HepG2 (cell line): ENCODE results near the gene MRPL10. TPM values are rescaled to one million over a fixed set of nuclear protein-coding genes. Genes with fewer than 3 reads are reported as not detected.

Source experiments
- FOXK1 ChIP-seq: sonication (generic); formaldehyde crosslinking; IDR thresholded peaks from 2 replicates; pipeline ENCODE4 v1.4.0; 2020; ENCODE audit warnings: low read depth, missing genetic modification reagents, borderline replicate concordance
- FOXK2 ChIP-seq: fragments of 450-650 bp; IDR thresholded peaks from 2 replicates; pipeline ENCODE4 v1.6.1; 2016
- GATA4 ChIP-seq: sonication (generic); IDR thresholded peaks from 2 replicates; pipeline ENCODE4 v1.6.1; 2016; ENCODE audit warnings: antibody characterized with exemption, low read depth, borderline replicate concordance
- NFIB ChIP-seq: sonication (generic); formaldehyde crosslinking; IDR thresholded peaks from 2 replicates; pipeline ENCODE4 v1.9.0; 2021; ENCODE audit warnings: missing genetic modification reagents, mild to moderate bottlenecking, borderline replicate concordance
- NFYB ChIP-seq: sonication (generic); formaldehyde crosslinking; IDR thresholded peaks from 2 replicates; pipeline ENCODE4 v1.4.0; 2020; ENCODE audit warnings: missing genetic modification reagents
- RAD21 ChIP-seq: fragments of 450-650 bp; formaldehyde crosslinking; IDR thresholded peaks from 2 replicates; pipeline ENCODE4 v1.5.0; 2020; ENCODE audit warnings: mild to moderate bottlenecking
- RORA ChIP-seq: sonication (generic); formaldehyde crosslinking; IDR thresholded peaks from 2 replicates; pipeline ENCODE4 v1.5.0; 2020; ENCODE audit warnings: mild to moderate bottlenecking, missing genetic modification reagents, moderate library complexity
- SP5 ChIP-seq: IDR thresholded peaks from 2 replicates; pipeline ENCODE4 v1.6.1; 2016; ENCODE audit warnings: low read depth, borderline replicate concordance
- U2AF1 ChIP-seq: fragments of 200-400 bp; formaldehyde crosslinking; optimal IDR thresholded peaks from 2 replicates; pipeline ENCODE3; 2017; ENCODE audit warnings: mild to moderate bottlenecking, low read depth, low read length
- ZEB1 ChIP-seq: IDR thresholded peaks from 2 replicates; pipeline ENCODE4 v1.6.1; 2012; ENCODE audit warnings: mild to moderate bottlenecking, low read depth, inconsistent platforms; ENCODE audit not compliant: insufficient replicate concordance
- ZFY ChIP-seq: sonication (generic); formaldehyde crosslinking; IDR thresholded peaks from 2 replicates; pipeline ENCODE4 v1.4.0; 2020; ENCODE audit warnings: missing genetic modification reagents
- ZKSCAN8 ChIP-seq: IDR thresholded peaks from 2 replicates; pipeline ENCODE4 v1.6.1; 2016; ENCODE audit warnings: borderline replicate concordance, missing genetic modification reagents, missing compliant biosample characterization
- ZNF264 ChIP-seq: sonication (generic); formaldehyde crosslinking; IDR thresholded peaks from 2 replicates; pipeline ENCODE4 v1.4.0; 2020; ENCODE audit warnings: missing genetic modification reagents
- ZNF274 ChIP-seq: sonication (generic); formaldehyde crosslinking; IDR thresholded peaks from 2 replicates; pipeline ENCODE4 v1.5.1; 2020; ENCODE audit warnings: mild to moderate bottlenecking, missing genetic modification reagents
- ZNF510 ChIP-seq: sonication (generic); formaldehyde crosslinking; IDR thresholded peaks from 2 replicates; pipeline ENCODE4 v1.4.0; 2020; ENCODE audit warnings: low read depth, mild to moderate bottlenecking, missing genetic modification reagents
- ZNF530 ChIP-seq: sonication (generic); formaldehyde crosslinking; IDR thresholded peaks from 2 replicates; pipeline ENCODE4 v1.5.0; 2020; ENCODE audit warnings: low read depth, mild to moderate bottlenecking, missing genetic modification reagents
- ZNF567 ChIP-seq: sonication (generic); formaldehyde crosslinking; IDR thresholded peaks from 2 replicates; pipeline ENCODE4 v1.8.1; 2023; ENCODE audit warnings: mild to moderate bottlenecking, missing genetic modification reagents, borderline replicate concordance
- ZNF674 ChIP-seq: sonication (generic); formaldehyde crosslinking; IDR thresholded peaks from 2 replicates; pipeline ENCODE4 v1.5.0; 2020; ENCODE audit warnings: low read depth, mild to moderate bottlenecking, missing genetic modification reagents
- ZNF772 ChIP-seq: sonication (generic); formaldehyde crosslinking; IDR thresholded peaks from 2 replicates; pipeline ENCODE4 v1.5.0; 2020; ENCODE audit warnings: mild to moderate bottlenecking, missing genetic modification reagents
- polyA plus RNA-seq, 8 experiments: library from polyadenylated mRNA; depleted of rRNA in 3 of 8; stranded (reverse) in 7 of 8; unstranded in 1 of 8; fragments of >200 nt; fragmentation: Illumina TruSeq in 4 of 8; extraction: Trizol in 4 of 8; gene quantifications; 2 replicates each; pipeline versions ENCODE4 v1.2.1 to v1.2.3, GENCODE V29; 2011 to 2016; ENCODE audit warnings: low read depth in 4 of 8, missing spikeins in 1 of 8, mixed read lengths in 1 of 8; ENCODE audit not compliant: insufficient read depth in 1 of 8
- total RNA-seq, 5 experiments: library from RNA; depleted of rRNA; stranded (reverse); fragments of >200 nt; fragmentation: Illumina TruSeq; extraction: Trizol; gene quantifications; 2 replicates each; pipeline ENCODE4 v1.2.3, GENCODE V29; 2016; ENCODE audit warnings: low read depth in 1 of 5
- TF ChIP-seq, protein P1 (sequence below): sonication (generic); formaldehyde crosslinking; IDR thresholded peaks from 2 replicates; pipeline ENCODE4 v1.4.0; 2020; ENCODE audit warnings: mild to moderate bottlenecking, missing genetic modification reagents
- TF ChIP-seq, protein P2 (sequence below): sonication (generic); formaldehyde crosslinking; conservative IDR thresholded peaks from 2 replicates; pipeline ENCODE4 v1.4.0; 2020; ENCODE audit warnings: mild to moderate bottlenecking, missing genetic modification reagents, moderate library complexity
- TF ChIP-seq, protein P3 (sequence below): sonication (generic); formaldehyde crosslinking; IDR thresholded peaks from 2 replicates; pipeline ENCODE4 v1.5.0; 2020; ENCODE audit warnings: missing genetic modification reagents, mild to moderate bottlenecking, borderline replicate concordance
- TF ChIP-seq, protein P4 (sequence below): sonication (generic); formaldehyde crosslinking; IDR thresholded peaks from 2 replicates; pipeline ENCODE4 v1.4.0; 2020; ENCODE audit warnings: mild to moderate bottlenecking, missing genetic modification reagents

MRPL10 gene
- total and polyA plus RNA-seq, 2 of the 13 experiments (the other 11 are each of a cell fraction or from before 2014, with no cell fraction given), result 56.7 to 149 TPM

DNA sequence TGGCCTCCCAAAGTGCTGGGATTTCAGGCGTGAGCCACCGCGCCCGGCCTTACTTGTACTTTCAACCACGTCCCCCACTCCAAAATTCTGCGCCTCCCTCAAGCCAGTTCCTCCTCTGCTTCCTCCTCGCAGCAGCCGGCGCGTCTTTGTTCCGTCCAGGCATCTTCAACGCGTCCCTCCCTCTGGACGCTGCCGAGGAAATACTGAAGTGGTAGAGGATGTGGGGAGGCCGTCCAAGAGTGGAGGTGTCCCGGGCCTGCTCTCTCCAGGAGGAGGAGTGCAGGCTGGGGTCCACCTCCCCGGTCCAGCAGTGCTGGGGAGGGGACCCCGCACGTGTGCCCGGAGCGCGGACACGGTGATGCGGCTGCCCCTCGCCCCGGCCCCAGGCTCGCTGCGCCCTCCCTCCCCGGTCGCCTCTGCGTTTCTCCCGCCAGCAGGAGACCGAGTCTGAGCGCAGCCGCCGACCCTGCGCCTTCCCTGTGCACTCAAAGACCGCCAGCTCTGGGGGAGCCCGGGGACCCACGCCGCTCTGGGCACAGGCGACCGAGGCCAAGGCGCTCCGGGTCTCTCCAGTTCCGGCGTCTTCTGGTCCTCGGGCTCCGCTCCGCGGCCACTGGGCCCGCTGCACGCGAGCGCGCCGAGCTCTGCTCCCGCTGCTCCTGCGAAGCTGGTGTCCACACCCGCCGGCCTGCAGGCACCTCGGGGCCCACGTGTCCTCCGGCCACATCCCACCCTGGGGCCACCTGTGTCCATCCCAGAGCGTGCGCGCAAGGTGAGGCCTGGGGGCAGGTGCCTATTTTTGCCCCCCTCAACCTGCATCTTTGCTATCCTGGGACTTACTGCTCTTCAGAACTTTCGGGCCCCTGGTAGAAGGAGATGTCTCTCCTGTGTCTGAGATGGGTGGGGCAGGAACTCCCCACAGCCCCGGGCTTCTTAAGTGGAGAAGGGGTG is 41.5 kb downstream of the MRPL10 start (continued):
- TF ChIP-seq RORA (no peak), SP5 (no peak), U2AF1 (no peak), FOXK1 (no peak), RAD21 (CRISPR knock-in tag) (peak; percentile 72), GATA4 (no peak), FOXK2 (no peak), ZNF530 (CRISPR knock-in tag) (no peak), NFYB (CRISPR knock-in tag) (no peak), ZEB1 (no peak), ZNF510 (CRISPR knock-in tag) (no peak), ZNF772 (CRISPR knock-in tag) (no peak), ZFY (peak; percentile 46; the same call in 1 of the 2 replicates), ZKSCAN8 (no peak), ZNF274 (0 out of 2 replicates have a peak, but pooled peaks have one; percentile 33), ZNF567 (no peak), NFIB (CRISPR knock-in tag) (0 out of 2 replicates have a peak, but pooled peaks have one; percentile 26), ZNF264 (CRISPR knock-in tag) (no peak), ZNF674 (no peak)
- TF ChIP-seq, protein P1, sequence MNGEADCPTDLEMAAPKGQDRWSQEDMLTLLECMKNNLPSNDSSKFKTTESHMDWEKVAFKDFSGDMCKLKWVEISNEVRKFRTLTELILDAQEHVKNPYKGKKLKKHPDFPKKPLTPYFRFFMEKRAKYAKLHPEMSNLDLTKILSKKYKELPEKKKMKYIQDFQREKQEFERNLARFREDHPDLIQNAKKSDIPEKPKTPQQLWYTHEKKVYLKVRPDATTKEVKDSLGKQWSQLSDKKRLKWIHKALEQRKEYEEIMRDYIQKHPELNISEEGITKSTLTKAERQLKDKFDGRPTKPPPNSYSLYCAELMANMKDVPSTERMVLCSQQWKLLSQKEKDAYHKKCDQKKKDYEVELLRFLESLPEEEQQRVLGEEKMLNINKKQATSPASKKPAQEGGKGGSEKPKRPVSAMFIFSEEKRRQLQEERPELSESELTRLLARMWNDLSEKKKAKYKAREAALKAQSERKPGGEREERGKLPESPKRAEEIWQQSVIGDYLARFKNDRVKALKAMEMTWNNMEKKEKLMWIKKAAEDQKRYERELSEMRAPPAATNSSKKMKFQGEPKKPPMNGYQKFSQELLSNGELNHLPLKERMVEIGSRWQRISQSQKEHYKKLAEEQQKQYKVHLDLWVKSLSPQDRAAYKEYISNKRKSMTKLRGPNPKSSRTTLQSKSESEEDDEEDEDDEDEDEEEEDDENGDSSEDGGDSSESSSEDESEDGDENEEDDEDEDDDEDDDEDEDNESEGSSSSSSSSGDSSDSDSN, result peak; percentile 92
- TF ChIP-seq, protein P2, sequence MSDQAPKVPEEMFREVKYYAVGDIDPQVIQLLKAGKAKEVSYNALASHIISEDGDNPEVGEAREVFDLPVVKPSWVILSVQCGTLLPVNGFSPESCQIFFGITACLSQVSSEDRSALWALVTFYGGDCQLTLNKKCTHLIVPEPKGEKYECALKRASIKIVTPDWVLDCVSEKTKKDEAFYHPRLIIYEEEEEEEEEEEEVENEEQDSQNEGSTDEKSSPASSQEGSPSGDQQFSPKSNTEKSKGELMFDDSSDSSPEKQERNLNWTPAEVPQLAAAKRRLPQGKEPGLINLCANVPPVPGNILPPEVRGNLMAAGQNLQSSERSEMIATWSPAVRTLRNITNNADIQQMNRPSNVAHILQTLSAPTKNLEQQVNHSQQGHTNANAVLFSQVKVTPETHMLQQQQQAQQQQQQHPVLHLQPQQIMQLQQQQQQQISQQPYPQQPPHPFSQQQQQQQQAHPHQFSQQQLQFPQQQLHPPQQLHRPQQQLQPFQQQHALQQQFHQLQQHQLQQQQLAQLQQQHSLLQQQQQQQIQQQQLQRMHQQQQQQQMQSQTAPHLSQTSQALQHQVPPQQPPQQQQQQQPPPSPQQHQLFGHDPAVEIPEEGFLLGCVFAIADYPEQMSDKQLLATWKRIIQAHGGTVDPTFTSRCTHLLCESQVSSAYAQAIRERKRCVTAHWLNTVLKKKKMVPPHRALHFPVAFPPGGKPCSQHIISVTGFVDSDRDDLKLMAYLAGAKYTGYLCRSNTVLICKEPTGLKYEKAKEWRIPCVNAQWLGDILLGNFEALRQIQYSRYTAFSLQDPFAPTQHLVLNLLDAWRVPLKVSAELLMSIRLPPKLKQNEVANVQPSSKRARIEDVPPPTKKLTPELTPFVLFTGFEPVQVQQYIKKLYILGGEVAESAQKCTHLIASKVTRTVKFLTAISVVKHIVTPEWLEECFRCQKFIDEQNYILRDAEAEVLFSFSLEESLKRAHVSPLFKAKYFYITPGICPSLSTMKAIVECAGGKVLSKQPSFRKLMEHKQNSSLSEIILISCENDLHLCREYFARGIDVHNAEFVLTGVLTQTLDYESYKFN (CRISPR knock-in tag), result no peak
- TF ChIP-seq, protein P3, sequence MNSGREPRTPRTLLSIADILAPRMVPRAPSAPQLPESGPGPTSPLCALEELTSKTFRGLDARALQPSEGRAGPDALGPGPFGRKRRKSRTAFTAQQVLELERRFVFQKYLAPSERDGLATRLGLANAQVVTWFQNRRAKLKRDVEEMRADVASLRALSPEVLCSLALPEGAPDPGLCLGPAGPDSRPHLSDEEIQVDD, result no peak; the same call in 1 of the 2 replicates
- TF ChIP-seq, protein P4, sequence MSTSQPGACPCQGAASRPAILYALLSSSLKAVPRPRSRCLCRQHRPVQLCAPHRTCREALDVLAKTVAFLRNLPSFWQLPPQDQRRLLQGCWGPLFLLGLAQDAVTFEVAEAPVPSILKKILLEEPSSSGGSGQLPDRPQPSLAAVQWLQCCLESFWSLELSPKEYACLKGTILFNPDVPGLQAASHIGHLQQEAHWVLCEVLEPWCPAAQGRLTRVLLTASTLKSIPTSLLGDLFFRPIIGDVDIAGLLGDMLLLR (CRISPR knock-in tag), result 0 out of 2 replicates have a peak, but pooled peaks have one; percentile 52
